ENCODE data around the gene ZNF469. TPM values are rescaled to one million over a fixed set of nuclear protein-coding genes. Genes with fewer than 3 reads are reported as not detected.

ZNF469 gene
- total RNA-seq, 2 experiments from 2014 or later, result 0.15 to 0.17 TPM

GRCh38 chr16:88430524-88431446 is 48.0 kb downstream of the ZNF469 start:
- intact Hi-C loops (cut with micrococcal nuclease), result no loop called here
- Mint-ChIP-seq H3K27ac (no peak overlapping the region), H3K27me3 (ENCODE audit: low read depth) (peaks cover 2% of the 10 kb centered on the region), H3K4me1 (ENCODE audit: low read depth) (peaks cover 5% of the 10 kb centered on the region), H3K4me3 (peak overlapping the region; percentile 48), H3K9me3 (no peaks in the 10 kb centered on the region), H3K36me3 (ENCODE audit: low read depth) (no peaks in the 10 kb centered on the region)
- CTCF ChIA-PET, result interaction anchor here (0.8 kb wide), 2 partner anchors 9 to 26 kb away, joined by 3 read pairs; no protein-coding TSS in a partner anchor
- peak; percentile 58 for DNase-seq

- Mint-ChIP-seq H3K9me3 (no peaks in the 10 kb centered on the region), H3K36me3 (ENCODE audit: low read depth) (no peaks in the 10 kb centered on the region), H3K27ac (no peak overlapping the region), H3K4me1 (ENCODE audit: low read depth) (peaks cover 5% of the 10 kb centered on the region), H3K4me3 (peak overlapping the region; percentile 38), H3K27me3 (ENCODE audit: low read depth) (peaks cover 2% of the 10 kb centered on the region)
- intact Hi-C loops (cut with micrococcal nuclease), result no loop called here
- CTCF ChIA-PET, result no interaction called here
- DNase-seq, result no peak
These were observed 48.9 kb downstream of the ZNF469 start for GRCh38 chr16:88431651-88432050.

DNA sequence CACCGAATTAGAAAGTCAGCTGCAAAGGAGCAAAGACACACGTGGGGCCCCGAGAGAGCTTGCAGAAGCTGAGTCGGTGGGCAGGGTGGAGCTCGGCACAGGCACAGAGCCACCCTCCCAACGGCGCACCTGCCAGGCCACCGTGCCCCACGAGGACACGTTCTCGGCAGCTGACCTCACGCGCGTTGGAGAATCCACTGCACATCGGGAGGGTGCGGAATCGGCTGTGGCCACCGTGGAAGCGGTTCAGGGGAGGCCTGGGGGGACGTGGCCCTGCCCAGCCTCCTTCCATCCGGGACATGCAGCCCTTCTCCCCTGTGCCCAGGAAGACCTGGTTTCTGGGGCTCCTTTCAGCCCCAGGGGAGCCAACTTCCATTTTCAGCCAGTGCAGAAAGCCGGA is 49.4 kb downstream of the ZNF469 start:
- H3K27me3 Mint-ChIP-seq (ENCODE audit: low read depth), result peaks cover 2% of the 10 kb centered on the region
- peaks cover 5% of the 10 kb centered on the region for H3K4me1 Mint-ChIP-seq (ENCODE audit: low read depth)
- CTCF ChIA-PET, result no interaction called here
- no peak for DNase-seq
- intact Hi-C loops (cut with micrococcal nuclease), result no loop called here
- no peaks in the 10 kb centered on the region for H3K36me3 Mint-ChIP-seq (ENCODE audit: low read depth)
- no peak overlapping the region for H3K4me3 Mint-ChIP-seq
- H3K27ac Mint-ChIP-seq, result no peak overlapping the region
- no peaks in the 10 kb centered on the region for H3K9me3 Mint-ChIP-seq

Other genes starting within 250 kb of the ZNF469 start
- 10 to 100 TPM; 11.0 to 12.2 TPM for gene ZFPM1, start 70.3 kb downstream of the ZNF469 start, total RNA-seq
- gene ZC3H18, start 187.4 kb downstream of the ZNF469 start, total RNA-seq, result 10 to 100 TPM; 55.8 to 58.5 TPM